T-helper 17 cell (primary cell): Measurements from ENCODE around the gene TMPRSS13. TPM values are rescaled to one million over a fixed set of nuclear protein-coding genes. Genes with fewer than 3 reads are reported as not detected.
"Not testable (repeated sequence)": the region's sequence is repeated elsewhere in the genome, so short reads cannot be mapped to it uniquely, and the experiment has no call there.

ENCODE experiments used
- ATAC-seq: fragments of 150-1000 bp; cut with Tn5 transposase; 2 replicates; pipeline ENCODE4 v1.10.0; 2021; ENCODE audit warnings: mild to moderate bottlenecking, moderate library complexity
- DNase-seq, 3 donors: peaks; one replicate each; pipeline versions ENCODE4 v3.0.0 to v3.0.0-alpha.2; 2020 to 2021
- H3K9me3 ChIP-seq: one replicate; pipeline ENCODE4 v1.7.0; 2013; ENCODE audit warnings: low read length, mild to moderate bottlenecking; ENCODE audit not compliant: control insufficient read depth, poor library complexity, severe bottlenecking
- H3K27ac Mint-ChIP-seq: one replicate; pipeline ENCODE4 v1.8.0; 2022; ENCODE audit warnings: mild to moderate bottlenecking, moderate library complexity, mixed read lengths
- H3K27me3 Mint-ChIP-seq: one replicate; pipeline ENCODE4 v1.8.0; 2022; ENCODE audit warnings: mixed read lengths
- H3K36me3 Mint-ChIP-seq: one replicate; pipeline ENCODE4 v1.8.0; 2022; ENCODE audit warnings: low read depth, mixed read lengths
- H3K4me1 Mint-ChIP-seq: one replicate; pipeline ENCODE4 v1.8.0; 2022; ENCODE audit warnings: mild to moderate bottlenecking, mixed read lengths
- H3K4me3 Mint-ChIP-seq: one replicate; pipeline ENCODE4 v1.8.0; 2022; ENCODE audit warnings: mild to moderate bottlenecking, moderate library complexity, mixed read lengths
- total RNA-seq, 4 donors: library from RNA in 2 of 4; stranded (reverse) in 2 of 4; gene quantifications; one replicate each; pipeline ENCODE4 v1.2.3 and lab custom pipeline; 2022 to 2026

The TMPRSS13 gene
- total RNA-seq, 2 donors from 2014 or later = 2.0 to 2.4 TPM

DNA sequence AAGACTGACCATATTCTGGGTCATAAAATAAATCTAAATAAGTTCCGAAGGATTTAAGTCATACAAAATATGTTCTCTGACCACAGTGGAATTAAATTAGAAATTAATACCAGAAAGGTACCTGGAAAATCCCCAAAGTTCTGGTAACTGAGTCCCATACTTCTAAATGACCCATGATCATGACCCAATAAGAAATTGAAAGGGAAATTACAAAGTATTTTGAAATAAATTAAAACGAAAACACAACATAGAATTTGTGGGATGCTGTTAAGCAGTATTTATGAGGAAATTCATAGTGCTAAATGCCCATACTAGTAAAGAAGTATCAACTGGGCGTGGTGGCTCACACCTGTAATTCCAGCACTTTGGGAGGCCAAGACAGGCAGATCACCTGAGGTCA lies 33.6 kb upstream of the TMPRSS13 start:
- H3K9me3 ChIP-seq = peaks cover 3% of the 10 kb centered on the region
- Mint-ChIP-seq H3K36me3 (peaks cover 4% of the 10 kb centered on the region), H3K4me3 (no peak overlapping the region), H3K27ac (no peak overlapping the region), H3K27me3 (no peaks in the 10 kb centered on the region), H3K4me1 (peaks cover 14% of the 10 kb centered on the region)
- no peak for ATAC-seq
- DNase-seq = no peak

DNA sequence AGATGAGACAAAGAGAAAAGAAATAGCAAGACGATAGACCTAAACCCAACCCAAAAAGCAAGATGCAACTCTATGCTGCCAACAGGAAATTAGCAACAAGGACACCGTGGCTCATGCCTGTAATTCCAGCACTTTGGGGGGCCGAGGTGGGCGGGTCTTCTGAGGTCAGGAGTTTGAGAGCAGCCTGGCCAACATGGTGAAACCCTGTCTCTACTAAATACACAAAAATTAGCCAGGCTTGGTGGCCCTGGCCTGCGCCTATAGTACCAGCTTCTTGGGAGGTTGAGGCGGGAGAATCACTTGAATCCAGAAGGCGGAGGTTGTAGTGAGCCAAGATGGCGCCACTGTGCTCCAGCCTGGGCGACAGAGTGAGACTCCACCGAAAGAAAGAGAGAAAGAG lies 32.7 kb upstream of the TMPRSS13 start:
- peaks cover 3% of the 10 kb centered on the region for H3K9me3 ChIP-seq
- H3K4me3 Mint-ChIP-seq = no peak overlapping the region
- no peak for DNase-seq
- H3K27me3 Mint-ChIP-seq = no peaks in the 10 kb centered on the region
- ATAC-seq = no peak
- H3K36me3 Mint-ChIP-seq = peaks cover 4% of the 10 kb centered on the region
- H3K4me1 Mint-ChIP-seq = peaks cover 14% of the 10 kb centered on the region
- H3K27ac Mint-ChIP-seq = no peak overlapping the region

DNA sequence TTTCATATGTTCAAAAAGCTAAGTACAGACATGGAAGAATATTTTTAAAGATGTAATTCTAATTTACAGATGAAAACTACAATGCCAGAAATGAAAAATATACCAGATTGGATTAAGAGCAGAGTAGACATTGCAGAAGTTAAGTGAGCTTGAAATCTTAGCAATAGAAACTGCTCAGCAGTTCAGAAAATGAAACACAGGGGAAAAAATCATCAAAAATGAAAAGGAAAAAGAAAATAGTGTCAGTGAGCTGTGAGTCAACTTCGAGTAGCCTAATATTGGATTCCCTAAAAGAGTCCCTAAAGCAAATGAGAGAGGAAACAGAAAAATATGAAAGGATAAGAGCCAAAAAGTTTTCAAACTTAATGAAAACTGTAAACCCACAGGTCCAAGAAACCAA lies 31.2 kb upstream of the TMPRSS13 start:
- no peak overlapping the region for H3K4me3 Mint-ChIP-seq
- peaks cover 3% of the 10 kb centered on the region for H3K9me3 ChIP-seq
- no peak for DNase-seq
- H3K36me3 Mint-ChIP-seq = peaks cover 4% of the 10 kb centered on the region
- H3K4me1 Mint-ChIP-seq = peaks cover 14% of the 10 kb centered on the region
- H3K27ac Mint-ChIP-seq = no peak overlapping the region
- H3K27me3 Mint-ChIP-seq = no peaks in the 10 kb centered on the region
- ATAC-seq = no peak

DNA sequence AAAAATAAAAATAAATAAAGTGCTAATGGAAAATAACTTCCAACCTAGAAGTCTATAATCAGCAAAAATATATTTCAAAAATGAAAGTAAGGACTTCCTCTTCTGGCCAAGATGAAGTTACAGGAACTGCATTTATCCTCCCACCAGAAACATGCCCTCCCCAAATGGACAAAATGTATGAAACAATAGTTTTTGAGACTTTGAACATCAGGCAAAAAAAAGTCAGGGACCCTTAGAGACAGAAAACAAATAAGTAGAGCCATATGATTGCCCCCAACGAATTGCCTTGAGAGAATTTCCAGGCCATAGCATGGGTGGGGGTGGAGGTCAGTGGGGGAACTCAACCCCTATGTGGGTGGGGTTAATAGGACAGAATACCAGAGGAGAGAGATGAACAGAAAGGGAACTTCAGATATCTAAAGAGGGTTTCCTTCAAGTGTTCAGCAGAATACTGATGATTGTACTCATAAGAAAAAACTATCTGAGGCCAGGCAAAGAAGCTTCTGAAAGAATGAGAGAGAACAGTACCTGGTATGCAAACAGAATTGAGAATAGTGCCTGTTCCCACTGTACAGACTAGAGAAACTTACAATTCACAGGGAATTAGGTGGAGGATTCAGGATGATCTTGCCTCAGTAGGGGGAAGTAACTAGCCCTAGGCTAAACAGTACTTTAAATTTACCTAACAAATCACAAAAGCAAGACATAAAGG lies 30.4 kb upstream of the TMPRSS13 start:
- Mint-ChIP-seq H3K27ac (no peak overlapping the region), H3K4me3 (no peak overlapping the region), H3K4me1 (peaks cover 14% of the 10 kb centered on the region), H3K27me3 (no peaks in the 10 kb centered on the region), H3K36me3 (peaks cover 4% of the 10 kb centered on the region)
- ATAC-seq = no peak
- peaks cover 3% of the 10 kb centered on the region for H3K9me3 ChIP-seq
- DNase-seq = no peak

DNA sequence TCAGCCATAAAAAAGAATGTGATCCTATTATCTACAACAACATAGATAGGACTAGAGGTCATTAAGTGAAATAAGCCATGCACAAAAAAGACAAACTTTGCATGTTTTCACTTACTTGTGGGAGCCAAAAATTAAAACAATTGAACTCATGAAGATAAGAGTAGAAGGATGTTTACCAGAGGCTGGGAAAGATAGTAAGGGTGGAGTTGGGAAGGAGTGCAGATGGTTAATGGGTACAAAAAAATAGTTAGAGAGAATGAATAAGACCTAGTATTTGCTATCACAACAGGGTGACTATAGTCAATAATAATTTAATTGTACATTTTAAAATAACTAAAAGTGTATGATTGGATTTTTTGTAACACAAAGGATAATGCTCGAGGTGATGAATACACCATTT lies 29.7 kb upstream of the TMPRSS13 start:
- H3K27me3 Mint-ChIP-seq = no peaks in the 10 kb centered on the region
- no peak for ATAC-seq
- peaks cover 3% of the 10 kb centered on the region for H3K9me3 ChIP-seq
- H3K27ac Mint-ChIP-seq = no peak overlapping the region
- peaks cover 18% of the 10 kb centered on the region for H3K4me1 Mint-ChIP-seq
- no peak for DNase-seq
- no peak overlapping the region for H3K4me3 Mint-ChIP-seq
- peaks cover 4% of the 10 kb centered on the region for H3K36me3 Mint-ChIP-seq

DNA sequence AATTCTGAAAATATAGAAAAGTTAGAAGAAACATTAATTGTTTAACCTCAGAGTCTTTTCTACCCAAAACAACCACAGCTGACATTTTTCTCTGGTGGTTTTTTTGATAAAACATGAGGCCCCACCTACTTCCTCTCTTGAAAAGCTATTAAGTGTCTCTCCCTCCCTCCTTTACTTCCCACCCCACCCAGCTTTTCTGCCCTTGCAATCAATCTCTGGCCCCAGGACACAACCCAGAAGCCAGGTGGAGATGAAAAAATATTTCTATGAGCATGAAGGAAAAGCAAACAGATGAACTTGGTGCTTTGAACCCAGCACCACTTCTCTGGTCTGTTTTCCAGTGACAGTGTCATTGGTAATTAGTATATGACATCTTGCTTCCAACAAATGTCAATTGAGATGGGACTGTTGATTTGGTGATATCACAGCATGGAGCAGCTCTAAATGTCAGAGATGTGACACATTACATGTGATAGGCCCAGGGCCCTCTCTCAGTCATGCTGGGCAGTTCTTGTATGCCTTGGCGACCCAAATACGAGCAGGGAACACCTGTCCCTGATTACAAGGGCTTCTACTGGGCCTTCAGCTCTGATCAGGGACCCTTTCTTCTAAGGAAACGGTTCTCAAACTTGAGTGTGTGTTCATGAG lies 23.9 kb upstream of the TMPRSS13 start:
- H3K36me3 Mint-ChIP-seq = no peaks in the 10 kb centered on the region
- no peaks in the 10 kb centered on the region for H3K27me3 Mint-ChIP-seq
- H3K4me1 Mint-ChIP-seq = peaks cover 44% of the 10 kb centered on the region
- ATAC-seq (peak; percentile 49), DNase-seq (no peak)
- no peaks in the 10 kb centered on the region for H3K9me3 ChIP-seq
- peak overlapping the region; percentile 66 for H3K4me3 Mint-ChIP-seq
- peak overlapping the region; percentile 97 for H3K27ac Mint-ChIP-seq

DNA sequence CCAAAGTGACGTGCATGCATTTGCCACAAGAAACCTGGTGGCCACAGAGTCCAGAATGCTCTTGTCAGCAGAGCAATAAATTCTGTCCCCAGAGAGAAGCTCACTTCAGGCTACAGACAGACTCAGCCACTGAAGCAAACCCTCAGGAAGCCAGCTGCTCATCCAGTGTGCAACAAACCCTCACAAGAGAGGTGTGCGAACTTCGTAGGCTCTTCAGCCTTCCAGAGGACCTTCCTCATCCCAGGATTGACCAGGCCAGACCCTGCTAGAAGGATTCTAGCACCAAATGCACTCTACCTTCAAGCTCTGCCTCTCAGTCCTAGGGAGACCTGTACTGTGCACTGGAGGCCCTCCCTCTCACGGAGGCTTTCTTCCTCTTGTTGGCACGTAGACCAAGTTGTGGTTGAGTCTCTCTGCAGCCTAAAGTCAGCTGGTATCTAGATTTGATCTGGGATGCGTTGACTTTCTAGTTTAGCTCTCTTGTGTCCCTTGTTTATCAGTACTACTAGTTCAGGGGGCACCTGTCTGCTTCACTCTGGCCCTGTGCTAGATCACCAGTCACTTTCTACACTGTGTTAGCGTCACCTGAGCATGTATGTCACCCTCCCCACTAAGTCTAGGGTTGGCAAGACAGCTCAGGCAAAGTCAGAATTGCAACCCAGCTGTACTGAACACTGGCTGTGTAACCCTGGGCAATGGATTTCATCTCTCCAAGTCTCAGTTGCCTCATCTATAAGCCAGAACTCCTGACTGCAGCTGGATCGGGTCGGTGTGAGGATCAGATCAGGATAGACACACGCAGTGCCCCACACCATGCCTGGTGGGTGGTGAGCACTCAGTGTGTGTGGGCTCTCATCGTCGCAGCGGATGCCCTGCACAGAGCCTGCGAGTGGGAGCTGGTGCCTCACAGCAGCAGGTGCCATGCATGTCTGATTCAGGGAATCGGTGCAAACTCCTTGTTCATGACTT lies 22.1 kb upstream of the TMPRSS13 start:
- no peak for DNase-seq
- no peaks in the 10 kb centered on the region for H3K27me3 Mint-ChIP-seq
- H3K4me3 Mint-ChIP-seq = peak overlapping the region; percentile 90
- no peaks in the 10 kb centered on the region for H3K9me3 ChIP-seq
- peaks cover 53% of the 10 kb centered on the region for H3K4me1 Mint-ChIP-seq
- peak; percentile 70 for ATAC-seq
- peak overlapping the region; percentile 97 for H3K27ac Mint-ChIP-seq
- H3K36me3 Mint-ChIP-seq = no peaks in the 10 kb centered on the region

DNA sequence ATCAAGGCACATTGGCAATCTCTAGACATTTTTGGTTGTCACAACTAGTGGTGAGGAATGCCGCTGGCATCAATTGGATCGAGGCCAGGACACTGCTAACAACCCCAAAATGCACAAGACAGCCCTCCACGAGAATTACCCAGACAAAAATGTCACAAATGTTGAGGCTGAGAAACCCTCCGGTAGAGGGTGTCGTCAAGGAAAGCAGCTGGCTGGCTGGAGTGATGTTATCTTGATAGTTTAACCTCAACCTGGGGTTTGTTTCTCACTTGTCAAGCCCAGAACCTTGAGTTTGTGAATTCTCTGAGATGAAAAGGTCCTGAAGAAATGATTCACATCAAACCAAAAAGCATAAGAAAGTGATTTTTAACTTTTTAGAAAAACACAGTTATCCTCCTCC lies 21.1 kb upstream of the TMPRSS13 start:
- no peaks in the 10 kb centered on the region for H3K36me3 Mint-ChIP-seq
- peak overlapping the region; percentile 97 for H3K27ac Mint-ChIP-seq
- DNase-seq (peak in 2 of 3 donors; percentile 47 to 51), ATAC-seq (peak; percentile 69)
- peaks cover 57% of the 10 kb centered on the region for H3K4me1 Mint-ChIP-seq
- peak overlapping the region; percentile 90 for H3K4me3 Mint-ChIP-seq
- H3K27me3 Mint-ChIP-seq = no peaks in the 10 kb centered on the region
- no peaks in the 10 kb centered on the region for H3K9me3 ChIP-seq

DNA sequence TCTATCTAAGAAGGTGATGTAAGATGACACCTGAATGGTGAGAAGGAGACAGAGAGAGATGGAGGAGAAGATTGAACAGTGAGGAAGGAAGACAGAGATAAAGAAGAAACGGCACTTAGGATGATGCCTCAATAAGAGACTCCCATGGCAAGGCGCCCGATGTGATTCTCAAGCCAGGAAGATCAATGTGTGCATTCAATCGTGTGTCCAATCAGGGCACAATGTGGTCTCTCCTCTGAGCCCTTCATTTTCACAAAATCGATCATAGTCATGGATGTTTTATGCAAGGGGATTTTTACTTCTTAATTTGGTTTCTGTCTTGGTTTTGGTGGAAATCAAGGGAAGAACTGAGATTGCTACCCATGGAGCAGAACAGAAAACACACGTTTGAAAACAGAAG lies 19.9 kb upstream of the TMPRSS13 start:
- H3K27me3 Mint-ChIP-seq = no peaks in the 10 kb centered on the region
- H3K27ac Mint-ChIP-seq = peak overlapping the region; percentile 97
- no peaks in the 10 kb centered on the region for H3K9me3 ChIP-seq
- H3K4me1 Mint-ChIP-seq = peaks cover 63% of the 10 kb centered on the region
- H3K36me3 Mint-ChIP-seq = no peaks in the 10 kb centered on the region
- no peak for ATAC-seq
- peak overlapping the region; percentile 72 for H3K4me3 Mint-ChIP-seq
- DNase-seq = no peak

DNA sequence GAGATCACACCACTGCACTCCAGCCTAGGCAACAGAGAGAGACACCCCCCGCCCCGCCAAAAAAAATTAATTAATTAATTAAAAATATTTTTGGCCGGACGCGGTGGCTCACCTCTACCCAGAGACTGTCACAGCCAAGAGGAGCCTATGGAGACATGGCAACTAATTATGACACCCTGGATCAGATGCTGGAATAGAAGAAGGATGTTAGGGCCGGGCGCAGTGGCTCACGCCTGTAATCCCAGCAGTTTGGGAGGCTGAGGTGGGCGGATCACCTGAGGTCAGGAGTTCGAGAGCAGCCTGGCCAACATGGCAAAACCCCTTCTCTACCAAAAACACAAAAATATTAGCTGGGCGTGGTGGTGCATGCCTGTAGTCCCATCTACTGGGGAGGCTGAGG lies 19.3 kb upstream of the TMPRSS13 start:
- H3K4me1 Mint-ChIP-seq = peaks cover 59% of the 10 kb centered on the region
- not testable (repeated sequence) for DNase-seq, ATAC-seq, H3K36me3 Mint-ChIP-seq, H3K4me3 Mint-ChIP-seq, H3K9me3 ChIP-seq, H3K27me3 Mint-ChIP-seq
- H3K27ac Mint-ChIP-seq = peak overlapping the region; percentile 97

DNA sequence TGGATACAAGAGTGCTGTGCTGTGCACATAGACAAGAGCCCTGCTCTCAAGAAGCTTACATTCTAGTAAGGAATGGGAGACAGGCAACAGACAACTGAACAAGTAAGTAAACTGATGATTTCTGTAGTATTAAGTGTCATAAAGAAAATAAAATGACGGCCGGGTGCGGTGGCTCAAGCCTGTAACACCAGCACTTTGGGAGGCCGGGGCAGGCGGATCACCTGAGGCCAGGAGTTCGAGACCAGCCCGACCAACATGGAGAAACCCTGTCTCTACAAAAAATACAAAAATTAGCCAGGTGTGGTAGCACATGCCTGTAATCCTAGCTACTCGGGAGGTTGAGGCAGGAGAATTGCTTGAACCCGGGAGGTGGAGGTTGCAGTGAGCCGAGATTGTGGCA lies 18.5 kb upstream of the TMPRSS13 start:
- not testable (repeated sequence) for H3K27me3 Mint-ChIP-seq, DNase-seq, ATAC-seq, H3K9me3 ChIP-seq, H3K36me3 Mint-ChIP-seq
- H3K4me3 Mint-ChIP-seq = peak overlapping the region; percentile 65
- H3K4me1 Mint-ChIP-seq = peaks cover 53% of the 10 kb centered on the region
- H3K27ac Mint-ChIP-seq = peak overlapping the region; percentile 97

DNA sequence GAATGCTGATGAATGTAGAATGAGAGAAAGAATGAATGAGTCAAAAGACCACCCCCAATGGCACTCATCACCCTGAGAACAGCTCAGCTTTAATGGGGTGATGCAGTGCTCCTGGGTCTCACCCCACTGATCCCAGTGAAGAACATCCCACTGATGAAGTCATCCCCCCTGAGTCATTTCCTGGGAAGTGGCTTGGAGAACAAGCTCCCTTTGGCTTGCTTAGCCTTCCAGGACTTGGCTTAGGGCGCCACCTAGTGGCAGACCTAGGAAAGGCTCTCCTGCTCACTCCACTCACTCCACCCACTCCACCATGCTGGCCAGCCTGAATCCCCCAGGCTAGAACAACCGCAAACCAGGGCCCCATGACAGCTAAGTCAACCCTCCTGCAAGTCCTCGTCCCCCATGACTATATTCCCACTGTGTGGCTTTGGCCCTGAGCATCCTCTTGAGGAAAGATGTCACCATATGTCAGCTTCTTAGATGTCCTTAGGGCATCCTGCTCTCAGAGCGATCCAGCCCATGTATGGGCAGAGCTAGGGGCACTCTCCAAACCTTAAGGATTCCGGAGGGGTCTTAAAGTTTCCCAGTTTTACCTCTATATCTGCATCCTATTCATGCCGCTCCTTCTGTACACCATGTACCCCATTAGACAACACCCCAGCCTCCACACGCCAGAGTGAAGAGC lies 17.8 kb upstream of the TMPRSS13 start:
- Mint-ChIP-seq H3K4me1 (peaks cover 52% of the 10 kb centered on the region), H3K27me3 (peaks cover 5% of the 10 kb centered on the region), H3K27ac (peak overlapping the region; percentile 97), H3K4me3 (peak overlapping the region; percentile 68), H3K36me3 (peaks cover 3% of the 10 kb centered on the region)
- H3K9me3 ChIP-seq = no peaks in the 10 kb centered on the region
- ATAC-seq = peak; percentile 40
- peak; percentile 66 to 80 (median 74) for DNase-seq
